Trophoblast cell (in vitro differentiated cells and primary cell): ENCODE measurements around the gene RAB22A.

Experiments
- DNase-seq, 2 donors: peaks; one replicate each; pipeline ENCODE4 v3.0.0-alpha.2; 2016
- H2AFZ ChIP-seq: 2 replicates; pipeline ENCODE4 v1.6.1; 2013; ENCODE audit warnings: low read length, moderate library complexity, mild to moderate bottlenecking; ENCODE audit not compliant: insufficient read depth, poor library complexity
- H2AK5ac ChIP-seq: 2 replicates; pipeline ENCODE4 v1.6.1; 2013; ENCODE audit warnings: mild to moderate bottlenecking, low read length
- H2BK120ac ChIP-seq: 2 replicates; pipeline ENCODE4 v1.6.1; 2013; ENCODE audit warnings: low read length, mild to moderate bottlenecking, moderate library complexity; ENCODE audit not compliant: insufficient read depth, poor library complexity
- H2BK12ac ChIP-seq: 2 replicates; pipeline ENCODE4 v1.6.1; 2013; ENCODE audit warnings: mild to moderate bottlenecking, low read length, moderate library complexity
- H2BK5ac ChIP-seq: 2 replicates; pipeline ENCODE4 v1.6.1; 2013; ENCODE audit warnings: low read length, low read depth, moderate library complexity, mild to moderate bottlenecking; ENCODE audit not compliant: poor library complexity
- H3K14ac ChIP-seq: 2 replicates; pipeline ENCODE4 v1.6.1; 2013; ENCODE audit warnings: mild to moderate bottlenecking, low read length
- H3K18ac ChIP-seq: 2 replicates; pipeline ENCODE4 v1.6.1; 2013; ENCODE audit warnings: mild to moderate bottlenecking, low read length
- H3K23ac ChIP-seq: 2 replicates; pipeline ENCODE4 v1.6.1; 2013; ENCODE audit warnings: low read length
- H3K27ac ChIP-seq: 2 replicates; pipeline ENCODE4 v1.5.1; 2013; ENCODE audit warnings: low read depth, mild to moderate bottlenecking, inconsistent platforms, low read length, moderate library complexity
- H3K27me3 ChIP-seq: 2 replicates; pipeline ENCODE4 v1.6.1; 2013; ENCODE audit warnings: inconsistent platforms, mild to moderate bottlenecking, low read length, moderate library complexity; ENCODE audit not compliant: insufficient read depth
- H3K36me3 ChIP-seq, 2 experiments: 1 replicate in 1 of 2; 2 replicates in 1 of 2; pipeline ENCODE4 v1.6.1; 2013; ENCODE audit warnings: low read length in 2 of 2, mild to moderate bottlenecking in 2 of 2, moderate library complexity in 1 of 2; ENCODE audit not compliant: insufficient read depth in 2 of 2, control insufficient read depth in 1 of 2
- H3K4ac ChIP-seq: 2 replicates; pipeline ENCODE4 v1.6.1; 2013; ENCODE audit warnings: low read depth, mild to moderate bottlenecking, low read length, moderate library complexity
- H3K4me1 ChIP-seq, 2 experiments: 1 replicate in 1 of 2; 2 replicates in 1 of 2; pipeline ENCODE4 v1.6.1; 2013; ENCODE audit warnings: low read length in 2 of 2, mild to moderate bottlenecking in 2 of 2, moderate library complexity in 1 of 2; ENCODE audit not compliant: insufficient read depth in 2 of 2, control insufficient read depth in 1 of 2
- H3K4me2 ChIP-seq: 2 replicates; pipeline ENCODE4 v1.6.1; 2013; ENCODE audit warnings: inconsistent platforms, mild to moderate bottlenecking, low read length, moderate library complexity
- H3K4me3 ChIP-seq: 2 replicates; pipeline ENCODE4 v1.5.1; 2013; ENCODE audit warnings: mild to moderate bottlenecking, low read depth, low read length, inconsistent platforms
- H3K79me1 ChIP-seq: one replicate; pipeline ENCODE4 v1.6.1; 2013; ENCODE audit warnings: low read length
- H3K79me2 ChIP-seq: 2 replicates; pipeline ENCODE4 v1.6.1; 2013; ENCODE audit warnings: low read length, mild to moderate bottlenecking; ENCODE audit not compliant: control insufficient read depth, insufficient read depth, poor library complexity
- H3K9ac ChIP-seq: 2 replicates; pipeline ENCODE4 v1.6.1; 2013; ENCODE audit warnings: mild to moderate bottlenecking, low read length
- H3K9me3 ChIP-seq: 2 replicates; pipeline ENCODE4 v1.6.1; 2013; ENCODE audit warnings: low read depth, mild to moderate bottlenecking, control low read depth, inconsistent platforms, low read length; ENCODE audit not compliant: insufficient read depth
- H4K12ac ChIP-seq: 2 replicates; pipeline ENCODE4 v1.6.1; 2013; ENCODE audit warnings: low read depth, mild to moderate bottlenecking, low read length, moderate library complexity
- H4K8ac ChIP-seq: 2 replicates; pipeline ENCODE4 v1.6.1; 2013; ENCODE audit warnings: low read depth, mild to moderate bottlenecking, low read length, moderate library complexity
- H4K91ac ChIP-seq: one replicate; pipeline ENCODE4 v1.6.1; 2013; ENCODE audit warnings: low read depth, mild to moderate bottlenecking, low read length, moderate library complexity
- WGBS: extraction: QIAGEN DNeasy Blood & Tissue Kit; methylation state at CpG from one replicate; pipeline ENCODE4 v1.1.7; 2013; ENCODE audit warnings: missing lambda C conversion rate; ENCODE audit not compliant: insufficient read length, insufficient coverage; ENCODE audit errors: extremely low coverage; 5-methylcytosine and 5-hydroxymethylcytosine counted together

Gene RAB22A

GRCh38 chr20:58321205-58321604 is 11.7 kb downstream of the RAB22A start:
- H3K36me3 ChIP-seq = peaks cover 9 to 11% of the 10 kb centered on the region in 2 experiments
- H4K8ac ChIP-seq = no peak overlapping the region
- peaks cover 2% of the 10 kb centered on the region for H3K79me1 ChIP-seq
- H2AK5ac ChIP-seq = no peak overlapping the region
- H2BK5ac ChIP-seq = no peak overlapping the region
- no peak overlapping the region for H3K4me3 ChIP-seq
- no peak overlapping the region for H3K14ac ChIP-seq
- H2BK12ac ChIP-seq = no peak overlapping the region
- H3K9me3 ChIP-seq = no peaks in the 10 kb centered on the region
- H3K4me1 ChIP-seq = peaks cover 5% of the 10 kb centered on the region in 2 experiments
- H3K27ac ChIP-seq = no peak overlapping the region
- H3K4ac ChIP-seq = no peak overlapping the region
- H2BK120ac ChIP-seq = no peak overlapping the region
- H3K18ac ChIP-seq = no peak overlapping the region
- H3K23ac ChIP-seq = no peak overlapping the region
- no peak overlapping the region for H4K12ac ChIP-seq
- no peak overlapping the region for H3K4me2 ChIP-seq
- H4K91ac ChIP-seq = no peak overlapping the region
- DNase-seq = no peak
- WGBS = no CpG with 5 or more reads among the region's 4 CpGs
- no peaks in the 10 kb centered on the region for H3K27me3 ChIP-seq
- no peak overlapping the region for H2AFZ ChIP-seq
- H3K79me2 ChIP-seq = peaks cover 2% of the 10 kb centered on the region
- H3K9ac ChIP-seq = no peak overlapping the region

- Histone ChIP-seq H3K27me3 (no peaks in the 10 kb centered on the region), H3K27ac (no peak overlapping the region), H4K8ac (no peak overlapping the region), H3K79me2 (no peaks in the 10 kb centered on the region), H3K14ac (no peak overlapping the region), H4K91ac (no peak overlapping the region), H3K18ac (no peak overlapping the region), H2BK120ac (no peak overlapping the region), H3K9ac (no peak overlapping the region), H2AFZ (no peak overlapping the region), H3K4me1 (no peaks in the 10 kb centered on the region), H3K4ac (no peak overlapping the region), H3K4me2 (no peak overlapping the region), H2BK5ac (no peak overlapping the region), H2BK12ac (no peak overlapping the region), H3K4me3 (no peak overlapping the region), H3K79me1 (no peaks in the 10 kb centered on the region), H3K9me3 (no peaks in the 10 kb centered on the region), H3K23ac (no peak overlapping the region), H3K36me3 (peaks cover 3 to 4% of the 10 kb centered on the region in 2 experiments), H2AK5ac (no peak overlapping the region), H4K12ac (no peak overlapping the region)
- WGBS = no CpG with 5 or more reads among the region's 5 CpGs
- no peak for DNase-seq
These were observed 12.6 kb downstream of the RAB22A start for GRCh38 chr20:58322083-58322482.

- Histone ChIP-seq H3K23ac (no peak overlapping the region), H4K8ac (no peak overlapping the region), H2BK5ac (no peak overlapping the region), H3K27me3 (no peaks in the 10 kb centered on the region), H3K4me1 (no peaks in the 10 kb centered on the region), H3K4me3 (no peak overlapping the region), H4K91ac (no peak overlapping the region), H3K79me2 (no peaks in the 10 kb centered on the region), H3K4me2 (no peak overlapping the region), H3K9me3 (no peaks in the 10 kb centered on the region), H3K27ac (no peak overlapping the region), H3K4ac (no peak overlapping the region), H2BK120ac (no peak overlapping the region), H3K14ac (no peak overlapping the region), H2BK12ac (no peak overlapping the region), H3K18ac (no peak overlapping the region), H4K12ac (no peak overlapping the region), H3K79me1 (no peaks in the 10 kb centered on the region), H2AFZ (no peak overlapping the region), H3K9ac (no peak overlapping the region), H2AK5ac (no peak overlapping the region), H3K36me3 (peaks cover 0 to 3% of the 10 kb centered on the region in 2 experiments)
- DNase-seq = no peak
- no CpG with 5 or more reads among the region's 2 CpGs for WGBS
These were observed 16.4 kb downstream of the RAB22A start for GRCh38 chr20:58325912-58326311.

GRCh38 chr20:58327211-58327610 is 17.7 kb downstream of the RAB22A start:
- H3K23ac ChIP-seq = no peak overlapping the region

More at GRCh38 chr20:58327211-58327610, 17.7 kb downstream of the RAB22A start:
- Histone ChIP-seq H3K4me3 (no peak overlapping the region), H2BK12ac (no peak overlapping the region), H2AFZ (no peak overlapping the region), H4K12ac (no peak overlapping the region), H3K27ac (no peak overlapping the region), H2AK5ac (no peak overlapping the region), H3K4me2 (no peak overlapping the region), H2BK120ac (no peak overlapping the region), H4K91ac (no peak overlapping the region), H3K27me3 (no peaks in the 10 kb centered on the region), H3K9ac (no peak overlapping the region), H3K4ac (no peak overlapping the region), H3K36me3 (no peaks in the 10 kb centered on the region), H3K18ac (no peak overlapping the region), H3K79me2 (no peaks in the 10 kb centered on the region), H3K9me3 (no peaks in the 10 kb centered on the region), H2BK5ac (no peak overlapping the region), H4K8ac (no peak overlapping the region), H3K14ac (no peak overlapping the region), H3K4me1 (no peaks in the 10 kb centered on the region), H3K79me1 (no peaks in the 10 kb centered on the region)
- peak in 1 of 2 donors; percentile 21 for DNase-seq
- no CpG with 5 or more reads among the region's 2 CpGs for WGBS
